SK-N-SH (cell line): ENCODE results near the gene KIFAP3. TPM values are rescaled to one million over a fixed set of nuclear protein-coding genes. Genes with fewer than 3 reads are reported as not detected.

ENCODE experiments used
- CTCF ChIA-PET: fragments of 300-600, 350-600 bp; formaldehyde crosslinking; extraction: SDS; loops from one replicate; lab custom pipeline; 2021; lab: Yijun Ruan, JAX
- POLR2A ChIA-PET: fragments of 350-600 bp; sonication (Branson Sonifier 250); formaldehyde crosslinking; extraction: SDS; loops from one replicate; lab custom pipeline; 2020; ENCODE audit warnings: antibody characterized with exemption, inconsistent platforms; lab: Yijun Ruan, JAX
- DNase-seq: peaks from one replicate; pipeline ENCODE4 v3.0.0; 2012
- H2AFZ ChIP-seq: fragments of 200-600 bp; sonication (generic); 2 replicates; pipeline ENCODE4 v1.8.1; 2016; ENCODE audit warnings: antibody characterized with exemption, mild to moderate bottlenecking, low read depth
- H3F3A ChIP-seq: fragments of 200-600 bp; sonication (generic); replicated peaks from 2 replicates; pipeline ENCODE3; 2016; ENCODE audit warnings: antibody characterized with exemption, mild to moderate bottlenecking; ENCODE audit not compliant: insufficient read depth
- H3K27ac ChIP-seq, 2 experiments: fragments of 200-500 bp in 1 of 2; fragments of 200-600 bp in 1 of 2; sonication (Bioruptor generic) in 1 of 2; sonication (generic), shearing (Covaris generic) in 1 of 2; 2 replicates each; pipeline versions ENCODE4 v1.5.1 to v1.6.1; 2014 to 2016; ENCODE audit warnings: low read depth in 2 of 2, inconsistent platforms in 1 of 2, low read length in 1 of 2, mild to moderate bottlenecking in 1 of 2, mixed read lengths in 1 of 2
- H3K27me3 ChIP-seq: fragments of 200-600 bp; sonication (generic), shearing (Covaris generic); 2 replicates; pipeline ENCODE4 v1.6.1; 2016; ENCODE audit warnings: mixed run types; ENCODE audit not compliant: insufficient read depth
- H3K36me3 ChIP-seq, 2 experiments: fragments of 200-500 bp in 1 of 2; fragments of 200-600 bp in 1 of 2; sonication (Bioruptor generic) in 1 of 2; sonication (generic) in 1 of 2; replicated peaks in 1 of 2; 2 replicates each; pipeline versions ENCODE3 to v1.5.1; 2014 to 2016; ENCODE audit warnings: low read length in 1 of 2, mild to moderate bottlenecking in 1 of 2; ENCODE audit not compliant: insufficient read depth in 2 of 2, control insufficient read depth in 1 of 2
- H3K4me1 ChIP-seq, 2 experiments: fragments of 200-500 bp in 1 of 2; fragments of 200-600 bp in 1 of 2; sonication (Bioruptor generic) in 1 of 2; sonication (generic), shearing (Covaris generic) in 1 of 2; 2 replicates each; pipeline versions ENCODE4 v1.5.1 to v1.6.1; 2014 to 2016; ENCODE audit warnings: low read depth in 1 of 2, low read length in 1 of 2, mixed run types in 1 of 2; ENCODE audit not compliant: insufficient read depth in 2 of 2, control insufficient read depth in 1 of 2
- H3K4me2 ChIP-seq: fragments of 200-600 bp; sonication (generic), shearing (Covaris generic); 2 replicates; pipeline ENCODE4 v1.6.1; 2017; ENCODE audit warnings: mixed run types
- H3K4me3 ChIP-seq, 2 experiments: fragments of 200-500 bp in 1 of 2; fragments of 200-600 bp in 1 of 2; sonication (Bioruptor generic) in 1 of 2; sonication (generic), shearing (Covaris generic) in 1 of 2; 2 replicates each; pipeline versions ENCODE4 v1.5.1 to v1.8.1; 2014 to 2016; ENCODE audit warnings: low read depth in 2 of 2, inconsistent platforms in 1 of 2, low read length in 1 of 2, mild to moderate bottlenecking in 1 of 2, mixed read lengths in 1 of 2, moderate library complexity in 1 of 2
- H3K79me2 ChIP-seq: fragments of 200-600 bp; sonication (generic); 2 replicates; pipeline ENCODE4 v1.8.1; 2017; ENCODE audit warnings: mild to moderate bottlenecking; ENCODE audit not compliant: insufficient read depth
- H3K9ac ChIP-seq: fragments of 200-600 bp; sonication (generic); 2 replicates; pipeline ENCODE4 v1.6.1; 2017; ENCODE audit warnings: mixed run types
- H3K9me2 ChIP-seq: fragments of 200-600 bp; sonication (generic); 2 replicates; pipeline ENCODE4 v1.6.1; 2017; ENCODE audit warnings: mixed run types
- H3K9me3 ChIP-seq: fragments of 200-600 bp; sonication (generic); 2 replicates; pipeline ENCODE4 v1.6.1; 2017; ENCODE audit warnings: mixed run types, mild to moderate bottlenecking, moderate library complexity
- H4K20me1 ChIP-seq: fragments of 200-600 bp; sonication (generic); 2 replicates; pipeline ENCODE4 v1.6.1; 2017; ENCODE audit warnings: mild to moderate bottlenecking, mixed run types; ENCODE audit not compliant: insufficient read depth
- EP300 ChIP-seq, 2 experiments: IDR thresholded peaks; 2 replicates each; pipeline versions ENCODE4 v1.4.0 to v1.6.1; 2012; ENCODE audit warnings: borderline replicate concordance in 1 of 2, low read depth in 1 of 2, low read length in 1 of 2
- EZH2phosphoT487 ChIP-seq: fragments of 200-600 bp; sonication (generic); IDR thresholded peaks from 2 replicates; pipeline ENCODE4 v1.6.1; 2017; ENCODE audit warnings: low read depth, mixed run types, mild to moderate bottlenecking, antibody characterized with exemption, moderate library complexity, borderline replicate concordance
- FOSL2 ChIP-seq: IDR thresholded peaks from 2 replicates; pipeline ENCODE4 v1.4.0; 2012; ENCODE audit warnings: low read depth, mild to moderate bottlenecking, moderate library complexity, borderline replicate concordance
- FOXM1 ChIP-seq: IDR thresholded peaks from 2 replicates; pipeline ENCODE4 v1.4.0; 2012; ENCODE audit warnings: low read depth, mild to moderate bottlenecking
- JUND ChIP-seq: IDR thresholded peaks from 2 replicates; pipeline ENCODE4 v1.4.0; 2012
- MEF2A ChIP-seq: IDR thresholded peaks from 2 replicates; pipeline ENCODE4 v1.4.0; 2012; ENCODE audit warnings: low read depth, borderline replicate concordance
- NFIC ChIP-seq: IDR thresholded peaks from 2 replicates; pipeline ENCODE4 v1.4.0; 2012; ENCODE audit warnings: borderline replicate concordance
- NRF1 ChIP-seq: IDR thresholded peaks from 2 replicates; pipeline ENCODE4 v1.6.1; 2012; ENCODE audit warnings: low read depth, mild to moderate bottlenecking, low read length
- POLR2AphosphoS5 ChIP-seq: IDR thresholded peaks from 2 replicates; pipeline ENCODE4 v1.6.1; 2012; ENCODE audit warnings: low read depth, low read length
- RFX5 ChIP-seq: IDR thresholded peaks from 2 replicates; pipeline ENCODE4 v1.6.1; 2012; ENCODE audit warnings: mild to moderate bottlenecking, improper control_type of control experiment, low read length
- RXRA ChIP-seq: IDR thresholded peaks from 2 replicates; pipeline ENCODE4 v1.4.0; 2012; ENCODE audit warnings: low read depth, mild to moderate bottlenecking, borderline replicate concordance
- SIN3A ChIP-seq: IDR thresholded peaks from 2 replicates; pipeline ENCODE4 v1.6.1; 2012; ENCODE audit warnings: low read depth, mild to moderate bottlenecking, low read length, moderate library complexity, borderline replicate concordance
- SMC3 ChIP-seq: IDR thresholded peaks from 2 replicates; pipeline ENCODE4 v1.6.1; 2012; ENCODE audit warnings: low read depth, low read length, improper control_type of control experiment
- TCF12 ChIP-seq: IDR thresholded peaks from 2 replicates; pipeline ENCODE4 v1.4.0; 2012
- TEAD4 ChIP-seq: IDR thresholded peaks from 2 replicates; pipeline ENCODE4 v1.4.0; 2012; ENCODE audit warnings: mild to moderate bottlenecking, borderline replicate concordance; ENCODE audit not compliant: insufficient read depth
- YY1 ChIP-seq: IDR thresholded peaks from 2 replicates; pipeline ENCODE4 v1.4.0; 2012; ENCODE audit warnings: low read depth, mild to moderate bottlenecking
- WGBS: methylation state at CpG from one replicate; pipeline ENCODE4 v1.1.6; 2017; ENCODE audit warnings: low lambda C conversion rate; 5-methylcytosine and 5-hydroxymethylcytosine counted together
- polyA plus RNA-seq, 3 experiments: library from polyadenylated mRNA; depleted of rRNA; stranded (reverse); fragments of >200 nt; gene quantifications; 2 replicates each; pipeline ENCODE4 v1.2.3, GENCODE V29; 2012
- TF ChIP-seq, protein P1 (sequence below): IDR thresholded peaks from 2 replicates; pipeline ENCODE4 v1.4.0; 2012; ENCODE audit warnings: low read depth
- TF ChIP-seq, protein P2 (sequence below): fragments of 150-350 bp; IDR thresholded peaks from 2 replicates; pipeline ENCODE4 v1.6.1; 2017; ENCODE audit warnings: antibody characterized with exemption, low read length, low read depth, borderline replicate concordance
- TF ChIP-seq, protein P3 (sequence below): IDR thresholded peaks from 2 replicates; pipeline ENCODE4 v1.4.0; 2012; ENCODE audit warnings: low read depth, borderline replicate concordance
- TF ChIP-seq, protein P4 (sequence below): IDR thresholded peaks from 2 replicates; pipeline ENCODE4 v1.6.1; 2012; ENCODE audit warnings: mild to moderate bottlenecking, low read depth, low read length, moderate library complexity
- TF ChIP-seq, protein P5 (sequence below): fragments of 150-350 bp; IDR thresholded peaks from 2 replicates; pipeline ENCODE4 v1.6.1; 2016; ENCODE audit warnings: mild to moderate bottlenecking, low read depth, low read length
- TF ChIP-seq, protein P6 (sequence below): IDR thresholded peaks from 2 replicates; pipeline ENCODE4; 2012

The KIFAP3 gene
- polyA plus RNA-seq, 1 of the 3 experiments (the other 2 are of a cell fraction): 10.7 TPM

DNA sequence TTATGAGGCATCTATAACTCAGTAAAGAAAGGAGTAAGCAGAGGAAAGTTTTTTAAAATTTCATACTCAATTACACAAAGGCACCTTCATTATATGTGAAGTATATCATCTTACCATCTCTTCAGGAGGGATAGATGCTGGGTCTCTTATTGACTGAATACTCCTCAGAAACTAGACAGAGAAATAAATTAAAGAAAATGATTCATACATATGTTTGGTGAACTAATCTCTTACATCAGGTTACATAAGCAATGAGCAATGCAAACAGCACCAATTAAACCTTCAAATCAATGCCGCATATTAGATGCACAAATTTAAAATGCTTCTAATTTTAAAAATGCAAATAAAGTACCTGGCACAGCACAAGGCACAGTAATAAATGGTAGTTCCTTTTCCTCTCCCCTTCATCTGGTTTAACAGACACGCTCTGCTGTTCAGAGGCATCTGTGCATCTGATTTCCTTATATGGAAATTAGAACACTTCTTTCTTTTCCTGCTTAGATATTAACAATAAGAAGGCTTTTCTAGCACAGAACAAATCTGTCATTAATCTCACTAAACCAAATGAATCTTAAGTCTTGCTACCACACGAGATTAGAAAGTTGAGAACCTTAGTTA lies 200.8 kb downstream of the KIFAP3 start:
- Histone ChIP-seq H3K9me3 (no peaks in the 10 kb centered on the region), H3K27ac (peak overlapping the region; percentile 80 to 83; a peak in 3 of 4 replicates), H3K9ac (peak overlapping the region; percentile 22; the same call in 1 of the 2 replicates), H3K4me3 (no peak overlapping the region), H3K4me1 (peaks cover 3 to 30% of the 10 kb centered on the region in 2 experiments; a peak in 3 of 4 replicates), H3K27me3 (no peaks in the 10 kb centered on the region), H3K79me2 (peaks cover 26% of the 10 kb centered on the region), H3K36me3 (peaks cover 64 to 67% of the 10 kb centered on the region in 2 experiments), H3K9me2 (no peaks in the 10 kb centered on the region), H4K20me1 (no peaks in the 10 kb centered on the region), H3K4me2 (peak overlapping the region; percentile 50; the same call in 1 of the 2 replicates), H2AFZ (no peak overlapping the region), H3F3A (peaks cover 47% of the 10 kb centered on the region)
- TF ChIP-seq RXRA (no peak), EZH2phosphoT487 (no peak), NFIC (peak; percentile 51; the same call in 1 of the 2 replicates), TEAD4 (peak; percentile 64; the same call in 1 of the 2 replicates), FOSL2 (peak; percentile 75), SMC3 (no peak), SIN3A (no peak), NRF1 (no peak), YY1 (no peak), POLR2AphosphoS5 (peak; percentile 40; the same call in 1 of the 2 replicates), EP300 (IDR thresholded peaks at IDR 0.05; ENCODE audit: borderline replicate concordance in 1 of 2, low read depth in 1 of 2, low read length in 1 of 2) (peak in 1 of 2 experiments; percentile 81; a peak in 2 of 4 replicates), TCF12 (peak; percentile 80), FOXM1 (peak; percentile 37; the same call in 1 of the 2 replicates), JUND (peak; percentile 70), MEF2A (no peak), RFX5 (no peak)
- TF ChIP-seq, protein P1, sequence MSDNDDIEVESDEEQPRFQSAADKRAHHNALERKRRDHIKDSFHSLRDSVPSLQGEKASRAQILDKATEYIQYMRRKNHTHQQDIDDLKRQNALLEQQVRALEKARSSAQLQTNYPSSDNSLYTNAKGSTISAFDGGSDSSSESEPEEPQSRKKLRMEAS: 0 out of 2 replicates have a peak, but pooled peaks have one; percentile 8
- TF ChIP-seq, protein P2, sequence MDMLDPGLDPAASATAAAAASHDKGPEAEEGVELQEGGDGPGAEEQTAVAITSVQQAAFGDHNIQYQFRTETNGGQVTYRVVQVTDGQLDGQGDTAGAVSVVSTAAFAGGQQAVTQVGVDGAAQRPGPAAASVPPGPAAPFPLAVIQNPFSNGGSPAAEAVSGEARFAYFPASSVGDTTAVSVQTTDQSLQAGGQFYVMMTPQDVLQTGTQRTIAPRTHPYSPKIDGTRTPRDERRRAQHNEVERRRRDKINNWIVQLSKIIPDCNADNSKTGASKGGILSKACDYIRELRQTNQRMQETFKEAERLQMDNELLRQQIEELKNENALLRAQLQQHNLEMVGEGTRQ: no peak
- TF ChIP-seq, protein P3, sequence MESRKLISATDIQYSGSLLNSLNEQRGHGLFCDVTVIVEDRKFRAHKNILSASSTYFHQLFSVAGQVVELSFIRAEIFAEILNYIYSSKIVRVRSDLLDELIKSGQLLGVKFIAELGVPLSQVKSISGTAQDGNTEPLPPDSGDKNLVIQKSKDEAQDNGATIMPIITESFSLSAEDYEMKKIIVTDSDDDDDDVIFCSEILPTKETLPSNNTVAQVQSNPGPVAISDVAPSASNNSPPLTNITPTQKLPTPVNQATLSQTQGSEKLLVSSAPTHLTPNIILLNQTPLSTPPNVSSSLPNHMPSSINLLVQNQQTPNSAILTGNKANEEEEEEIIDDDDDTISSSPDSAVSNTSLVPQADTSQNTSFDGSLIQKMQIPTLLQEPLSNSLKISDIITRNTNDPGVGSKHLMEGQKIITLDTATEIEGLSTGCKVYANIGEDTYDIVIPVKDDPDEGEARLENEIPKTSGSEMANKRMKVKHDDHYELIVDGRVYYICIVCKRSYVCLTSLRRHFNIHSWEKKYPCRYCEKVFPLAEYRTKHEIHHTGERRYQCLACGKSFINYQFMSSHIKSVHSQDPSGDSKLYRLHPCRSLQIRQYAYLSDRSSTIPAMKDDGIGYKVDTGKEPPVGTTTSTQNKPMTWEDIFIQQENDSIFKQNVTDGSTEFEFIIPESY: no peak
- TF ChIP-seq, protein P4, sequence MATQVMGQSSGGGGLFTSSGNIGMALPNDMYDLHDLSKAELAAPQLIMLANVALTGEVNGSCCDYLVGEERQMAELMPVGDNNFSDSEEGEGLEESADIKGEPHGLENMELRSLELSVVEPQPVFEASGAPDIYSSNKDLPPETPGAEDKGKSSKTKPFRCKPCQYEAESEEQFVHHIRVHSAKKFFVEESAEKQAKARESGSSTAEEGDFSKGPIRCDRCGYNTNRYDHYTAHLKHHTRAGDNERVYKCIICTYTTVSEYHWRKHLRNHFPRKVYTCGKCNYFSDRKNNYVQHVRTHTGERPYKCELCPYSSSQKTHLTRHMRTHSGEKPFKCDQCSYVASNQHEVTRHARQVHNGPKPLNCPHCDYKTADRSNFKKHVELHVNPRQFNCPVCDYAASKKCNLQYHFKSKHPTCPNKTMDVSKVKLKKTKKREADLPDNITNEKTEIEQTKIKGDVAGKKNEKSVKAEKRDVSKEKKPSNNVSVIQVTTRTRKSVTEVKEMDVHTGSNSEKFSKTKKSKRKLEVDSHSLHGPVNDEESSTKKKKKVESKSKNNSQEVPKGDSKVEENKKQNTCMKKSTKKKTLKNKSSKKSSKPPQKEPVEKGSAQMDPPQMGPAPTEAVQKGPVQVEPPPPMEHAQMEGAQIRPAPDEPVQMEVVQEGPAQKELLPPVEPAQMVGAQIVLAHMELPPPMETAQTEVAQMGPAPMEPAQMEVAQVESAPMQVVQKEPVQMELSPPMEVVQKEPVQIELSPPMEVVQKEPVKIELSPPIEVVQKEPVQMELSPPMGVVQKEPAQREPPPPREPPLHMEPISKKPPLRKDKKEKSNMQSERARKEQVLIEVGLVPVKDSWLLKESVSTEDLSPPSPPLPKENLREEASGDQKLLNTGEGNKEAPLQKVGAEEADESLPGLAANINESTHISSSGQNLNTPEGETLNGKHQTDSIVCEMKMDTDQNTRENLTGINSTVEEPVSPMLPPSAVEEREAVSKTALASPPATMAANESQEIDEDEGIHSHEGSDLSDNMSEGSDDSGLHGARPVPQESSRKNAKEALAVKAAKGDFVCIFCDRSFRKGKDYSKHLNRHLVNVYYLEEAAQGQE: no peak
- TF ChIP-seq, protein P5, sequence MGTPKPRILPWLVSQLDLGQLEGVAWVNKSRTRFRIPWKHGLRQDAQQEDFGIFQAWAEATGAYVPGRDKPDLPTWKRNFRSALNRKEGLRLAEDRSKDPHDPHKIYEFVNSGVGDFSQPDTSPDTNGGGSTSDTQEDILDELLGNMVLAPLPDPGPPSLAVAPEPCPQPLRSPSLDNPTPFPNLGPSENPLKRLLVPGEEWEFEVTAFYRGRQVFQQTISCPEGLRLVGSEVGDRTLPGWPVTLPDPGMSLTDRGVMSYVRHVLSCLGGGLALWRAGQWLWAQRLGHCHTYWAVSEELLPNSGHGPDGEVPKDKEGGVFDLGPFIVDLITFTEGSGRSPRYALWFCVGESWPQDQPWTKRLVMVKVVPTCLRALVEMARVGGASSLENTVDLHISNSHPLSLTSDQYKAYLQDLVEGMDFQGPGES: no peak
- TF ChIP-seq, protein P6, sequence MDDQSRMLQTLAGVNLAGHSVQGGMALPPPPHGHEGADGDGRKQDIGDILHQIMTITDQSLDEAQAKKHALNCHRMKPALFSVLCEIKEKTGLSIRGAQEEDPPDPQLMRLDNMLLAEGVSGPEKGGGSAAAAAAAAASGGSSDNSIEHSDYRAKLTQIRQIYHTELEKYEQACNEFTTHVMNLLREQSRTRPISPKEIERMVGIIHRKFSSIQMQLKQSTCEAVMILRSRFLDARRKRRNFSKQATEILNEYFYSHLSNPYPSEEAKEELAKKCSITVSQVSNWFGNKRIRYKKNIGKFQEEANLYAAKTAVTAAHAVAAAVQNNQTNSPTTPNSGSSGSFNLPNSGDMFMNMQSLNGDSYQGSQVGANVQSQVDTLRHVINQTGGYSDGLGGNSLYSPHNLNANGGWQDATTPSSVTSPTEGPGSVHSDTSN: peak; percentile 82
- ChIA-PET POLR2A (no interaction called here), CTCF (interaction anchor here (1.4 kb wide), 1 partner anchor 20 kb away, joined by 4 read pairs; the partner anchor contains the start of gene SCYL3)
- no peak for DNase-seq
- 63% methylated on average over 3 of the region's 3 CpGs for WGBS
